ENCODE data around the gene SLC24A4.

The SLC24A4 gene

GRCh38 chr14:92460916-92461579 is 138.1 kb downstream of the SLC24A4 start:
- DNase-seq, result peak; percentile 25

GRCh38 chr14:92461891-92462290 is 138.9 kb downstream of the SLC24A4 start:
- DNase-seq, result peak; percentile 12

- peak; percentile 13 for DNase-seq
Observed at GRCh38 chr14:92462568-92462967, 139.6 kb downstream of the SLC24A4 start.

- DNase-seq, result peak; percentile 26
Observed at GRCh38 chr14:92463141-92463540, 140.2 kb downstream of the SLC24A4 start.

GRCh38 chr14:92464156-92464555 is 141.2 kb downstream of the SLC24A4 start:
- DNase-seq, result no peak

GRCh38 chr14:92464716-92465115 is 141.8 kb downstream of the SLC24A4 start:
- DNase-seq, result peak; percentile 17

GRCh38 chr14:92465353-92466055 is 142.5 kb downstream of the SLC24A4 start:
- peak; percentile 13 for DNase-seq

- peak; percentile 13 for DNase-seq
Observed at GRCh38 chr14:92466059-92466458, 143.1 kb downstream of the SLC24A4 start.

- DNase-seq, result no peak
Observed at GRCh38 chr14:92469515-92469914, 146.6 kb downstream of the SLC24A4 start.

GRCh38 chr14:92470215-92470614 is 147.2 kb downstream of the SLC24A4 start:
- no peak for DNase-seq

- no peak for DNase-seq
Observed at GRCh38 chr14:92470811-92471210, 147.8 kb downstream of the SLC24A4 start.

- DNase-seq, result peak; percentile 9
Observed at GRCh38 chr14:92471919-92472318, 149.0 kb downstream of the SLC24A4 start.

GRCh38 chr14:92472860-92473259 is 149.9 kb downstream of the SLC24A4 start:
- DNase-seq, result peak; percentile 20

GRCh38 chr14:92473261-92473968 is 150.4 kb downstream of the SLC24A4 start:
- peak; percentile 18 for DNase-seq

GRCh38 chr14:92473969-92474535 is 151.1 kb downstream of the SLC24A4 start:
- DNase-seq, result peak; percentile 7

GRCh38 chr14:92475037-92475436 is 152.1 kb downstream of the SLC24A4 start:
- no peak for DNase-seq

- peak; percentile 23 for DNase-seq
Observed at GRCh38 chr14:92475451-92476187, 152.7 kb downstream of the SLC24A4 start.

- DNase-seq, result peak; percentile 6
Observed at GRCh38 chr14:92480856-92481255, 157.9 kb downstream of the SLC24A4 start.

- DNase-seq, result no peak
Observed at GRCh38 chr14:92481386-92481785, 158.4 kb downstream of the SLC24A4 start.

GRCh38 chr14:92481811-92482555 is 159.0 kb downstream of the SLC24A4 start:
- no peak for DNase-seq

- DNase-seq, result peak; percentile 16
Observed at GRCh38 chr14:92482621-92483319, 159.8 kb downstream of the SLC24A4 start.

All from stimulated activated CD8-positive, alpha-beta memory T cell treated with anti-CD3 and anti-CD28 coated beads, Interleukin-4, amount 100 ng/mL, for 48 hours (primary cell).